ENCODE data around the gene OR1C1. TPM values are rescaled to one million over a fixed set of nuclear protein-coding genes. Genes with fewer than 3 reads are reported as not detected.
"Not testable (repeated sequence)": the region's sequence is repeated elsewhere in the genome, so short reads cannot be mapped to it uniquely, and the experiment has no call there.

OR1C1 gene
- not detected for polyA plus RNA-seq (2013, experiment 1 of 2)
- polyA plus RNA-seq (2013, experiment 2 of 2): not detected

DNA sequence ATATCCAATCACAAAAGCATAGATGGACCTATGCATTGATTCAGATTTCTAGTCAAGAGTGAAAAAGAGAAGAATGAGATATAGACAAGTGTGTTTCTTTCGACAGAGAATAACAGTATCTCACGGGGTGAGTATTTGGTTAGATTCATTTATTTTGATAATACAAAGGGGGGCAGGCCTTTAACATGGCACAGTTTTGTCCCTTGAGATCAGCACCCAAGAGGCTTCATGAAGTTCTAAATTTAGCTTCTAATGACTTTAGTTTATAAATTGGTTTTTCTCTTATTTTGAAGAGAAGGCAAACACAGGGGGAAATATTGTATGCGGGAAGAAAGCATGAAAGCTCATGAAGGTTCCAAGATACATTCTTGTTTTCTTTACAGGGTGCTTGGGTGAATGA is at the start of gene OR1C1:
OR1C1 (minus strand) TSS at position 101 of the 400 bp plus-strand sequence. CDS start 2,150 bp downstream, outside the sequence.
- Histone ChIP-seq H2BK120ac (ENCODE audit: low read depth, low read length) (no peak within 1 kb of the TSS), H3K23ac (ENCODE audit: low read length) (no peak within 1 kb of the TSS), H3K4me2 (ENCODE audit: low read length) (no peak within 1 kb of the TSS), H3K4ac (ENCODE audit: low read depth, low read length) (no peak within 1 kb of the TSS), H2BK5ac (ENCODE audit: low read length) (no peak within 1 kb of the TSS), H3K56ac (ENCODE audit: low read length) (no peak within 1 kb of the TSS), H4K8ac (ENCODE audit: low read depth, low read length) (no peak within 1 kb of the TSS), H3K27ac (ENCODE audit: low read depth, low read length) (no peak within 1 kb of the TSS), H2BK15ac (replicated peaks; ENCODE audit: low read depth) (no peak within 1 kb of the TSS), H3K9ac (ENCODE audit: low read length) (no peak within 1 kb of the TSS), H3K4me1 (ENCODE audit: control insufficient read depth, low read depth, low read length) (no peaks in the 10 kb centered on the region), H2AK5ac (ENCODE audit: low read length) (no peak within 1 kb of the TSS), H3K79me2 (ENCODE audit: control insufficient read depth, insufficient read depth, low read length) (no peaks in the 10 kb centered on the region), H3K36me3 (ENCODE audit: control insufficient read depth, insufficient read depth, low read length) (no peaks in the 10 kb centered on the region), H3K27me3 (ENCODE audit: insufficient read depth, low read length, poor library complexity) (no peaks in the 10 kb centered on the region), H3K4me3 (ENCODE audit: low read length) (no peak within 1 kb of the TSS), H3K79me1 (ENCODE audit: low read length) (no peaks in the 10 kb centered on the region), H4K5ac (ENCODE audit: low read length) (no peak within 1 kb of the TSS), H3K18ac (ENCODE audit: low read length) (no peak within 1 kb of the TSS)
- DNase-seq: no peak
- WGBS (ENCODE audit: extremely low coverage, insufficient coverage, low lambda C conversion rate): no CpG with 5 or more reads among the region's 3 CpGs

DNA sequence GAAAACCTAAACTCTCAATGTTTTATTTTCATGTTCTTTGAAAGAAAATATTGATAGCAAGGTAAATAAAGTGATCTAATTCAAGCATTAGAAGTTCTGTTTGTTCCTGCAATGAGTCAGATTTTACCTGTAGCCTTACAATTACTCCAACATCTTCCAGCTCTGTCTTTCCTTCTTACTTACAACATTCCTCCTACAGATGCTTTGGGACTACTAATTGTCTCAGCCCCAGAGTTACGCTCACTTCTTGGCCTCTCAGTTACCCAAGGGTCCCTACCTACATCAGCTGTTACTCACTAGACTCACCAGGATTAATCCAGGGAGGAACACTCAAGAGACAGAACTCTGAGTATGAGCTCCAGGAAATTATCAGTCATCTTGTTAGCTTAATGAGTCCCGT is 37.2 kb upstream of the OR1C1 start:
- Histone ChIP-seq H2BK15ac (replicated peaks; ENCODE audit: low read depth) (no peak overlapping the region), H3K36me3 (ENCODE audit: control insufficient read depth, insufficient read depth, low read length) (no peaks in the 10 kb centered on the region), H3K18ac (ENCODE audit: low read length) (no peak overlapping the region), H3K4ac (ENCODE audit: low read depth, low read length) (no peak overlapping the region), H3K9ac (ENCODE audit: low read length) (no peak overlapping the region), H4K8ac (ENCODE audit: low read depth, low read length) (no peak overlapping the region), H2BK5ac (ENCODE audit: low read length) (no peak overlapping the region), H3K79me1 (ENCODE audit: low read length) (no peaks in the 10 kb centered on the region), H2BK120ac (ENCODE audit: low read depth, low read length) (no peak overlapping the region), H2AK5ac (ENCODE audit: low read length) (no peak overlapping the region), H3K4me2 (ENCODE audit: low read length) (no peak overlapping the region), H4K5ac (ENCODE audit: low read length) (no peak overlapping the region), H3K27ac (ENCODE audit: low read depth, low read length) (no peak overlapping the region), H3K4me1 (ENCODE audit: control insufficient read depth, low read depth, low read length) (no peaks in the 10 kb centered on the region), H3K56ac (ENCODE audit: low read length) (no peak overlapping the region), H3K79me2 (ENCODE audit: control insufficient read depth, insufficient read depth, low read length) (no peaks in the 10 kb centered on the region), H3K27me3 (ENCODE audit: insufficient read depth, low read length, poor library complexity) (no peaks in the 10 kb centered on the region), H3K23ac (ENCODE audit: low read length) (no peak overlapping the region), H3K4me3 (ENCODE audit: low read length) (no peak overlapping the region)
- no peak for DNase-seq
- no CpG with 5 or more reads among the region's 2 CpGs for WGBS (ENCODE audit: extremely low coverage, insufficient coverage, low lambda C conversion rate)

GRCh38 chr1:247769603-247770002 is 9.2 kb upstream of the OR1C1 start:
- Histone ChIP-seq H3K56ac (ENCODE audit: low read length) (no peak overlapping the region), H2BK120ac (ENCODE audit: low read depth, low read length) (no peak overlapping the region), H4K8ac (ENCODE audit: low read depth, low read length) (no peak overlapping the region), H4K5ac (ENCODE audit: low read length) (no peak overlapping the region), H3K4ac (ENCODE audit: low read depth, low read length) (no peak overlapping the region), H3K9ac (ENCODE audit: low read length) (no peak overlapping the region), H3K4me1 (ENCODE audit: control insufficient read depth, low read depth, low read length) (no peaks in the 10 kb centered on the region), H3K18ac (ENCODE audit: low read length) (no peak overlapping the region), H3K79me1 (ENCODE audit: low read length) (no peaks in the 10 kb centered on the region), H3K27me3 (ENCODE audit: insufficient read depth, low read length, poor library complexity) (no peaks in the 10 kb centered on the region), H3K27ac (ENCODE audit: low read depth, low read length) (no peak overlapping the region), H3K4me2 (ENCODE audit: low read length) (no peak overlapping the region), H3K4me3 (ENCODE audit: low read length) (no peak overlapping the region), H2AK5ac (ENCODE audit: low read length) (no peak overlapping the region), H2BK5ac (ENCODE audit: low read length) (no peak overlapping the region), H2BK15ac (replicated peaks; ENCODE audit: low read depth) (no peak overlapping the region), H3K23ac (ENCODE audit: low read length) (no peak overlapping the region), H3K79me2 (ENCODE audit: control insufficient read depth, insufficient read depth, low read length) (no peaks in the 10 kb centered on the region), H3K36me3 (ENCODE audit: control insufficient read depth, insufficient read depth, low read length) (no peaks in the 10 kb centered on the region)
- no peak for DNase-seq

DNA sequence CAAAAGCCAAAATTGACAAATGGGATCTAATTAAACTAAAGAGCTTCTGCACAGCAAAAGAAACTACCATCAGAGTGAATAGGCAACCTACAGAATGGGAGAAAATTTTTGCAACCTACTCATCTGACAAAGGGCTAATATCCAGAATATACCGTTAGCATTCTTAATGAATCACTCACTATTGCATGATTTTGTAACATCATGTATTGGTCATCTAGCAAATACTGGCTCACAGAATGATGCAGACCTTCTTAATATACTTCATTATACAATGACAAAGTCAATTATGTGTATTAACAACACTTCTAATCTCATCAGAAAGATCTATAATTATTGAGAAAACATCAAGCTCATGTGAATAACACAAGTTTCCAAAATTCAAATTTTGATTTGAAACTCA is 6.0 kb downstream of the OR1C1 start:
- H2BK5ac ChIP-seq (ENCODE audit: low read length); H3K4me3 ChIP-seq (ENCODE audit: low read length); H3K27me3 ChIP-seq (ENCODE audit: insufficient read depth, low read length, poor library complexity); DNase-seq; H4K8ac ChIP-seq (ENCODE audit: low read depth, low read length); H4K5ac ChIP-seq (ENCODE audit: low read length); H3K56ac ChIP-seq (ENCODE audit: low read length); H3K79me2 ChIP-seq (ENCODE audit: control insufficient read depth, insufficient read depth, low read length); H3K23ac ChIP-seq (ENCODE audit: low read length); H3K9ac ChIP-seq (ENCODE audit: low read length); H3K18ac ChIP-seq (ENCODE audit: low read length); H2BK120ac ChIP-seq (ENCODE audit: low read depth, low read length); H3K4me2 ChIP-seq (ENCODE audit: low read length); H3K27ac ChIP-seq (ENCODE audit: low read depth, low read length); H3K4me1 ChIP-seq (ENCODE audit: control insufficient read depth, low read depth, low read length); H3K79me1 ChIP-seq (ENCODE audit: low read length); H3K36me3 ChIP-seq (ENCODE audit: control insufficient read depth, insufficient read depth, low read length); H2BK15ac ChIP-seq (replicated peaks; ENCODE audit: low read depth); H2AK5ac ChIP-seq (ENCODE audit: low read length); H3K4ac ChIP-seq (ENCODE audit: low read depth, low read length): not testable (repeated sequence)
- no CpG with 5 or more reads among the region's 1 CpG for WGBS (ENCODE audit: extremely low coverage, insufficient coverage, low lambda C conversion rate)

DNA sequence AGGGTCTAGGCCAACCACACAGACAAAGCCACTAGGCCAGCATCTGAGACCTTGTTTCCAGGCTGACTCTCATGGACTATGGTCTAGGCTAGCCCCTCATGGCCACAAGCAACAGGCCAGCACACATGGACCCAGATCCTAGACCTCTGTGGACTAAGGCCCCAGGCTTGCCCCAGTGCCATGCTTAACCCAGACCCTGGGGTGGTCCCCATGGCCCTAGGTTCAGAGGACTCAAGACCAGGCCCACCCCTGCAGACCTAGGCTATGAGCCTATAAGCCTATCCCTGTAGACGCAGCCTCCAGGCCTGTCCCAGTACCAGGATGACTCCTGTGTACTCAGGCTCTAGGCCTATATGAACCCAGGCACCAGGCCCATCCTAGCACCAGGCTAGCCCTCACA is 10.5 kb downstream of the OR1C1 start:
- no peaks in the 10 kb centered on the region for H3K36me3 ChIP-seq (ENCODE audit: control insufficient read depth, insufficient read depth, low read length)
- no peak overlapping the region for H3K4me2 ChIP-seq (ENCODE audit: low read length)
- no peak overlapping the region for H3K4me3 ChIP-seq (ENCODE audit: low read length)
- H2BK5ac ChIP-seq (ENCODE audit: low read length): no peak overlapping the region
- no peak overlapping the region for H4K5ac ChIP-seq (ENCODE audit: low read length)
- no peaks in the 10 kb centered on the region for H3K79me1 ChIP-seq (ENCODE audit: low read length)
- H3K18ac ChIP-seq (ENCODE audit: low read length): no peak overlapping the region
- no peak overlapping the region for H3K9ac ChIP-seq (ENCODE audit: low read length)
- H3K4ac ChIP-seq (ENCODE audit: low read depth, low read length): no peak overlapping the region
- H3K79me2 ChIP-seq (ENCODE audit: control insufficient read depth, insufficient read depth, low read length): no peaks in the 10 kb centered on the region
- no peak overlapping the region for H4K8ac ChIP-seq (ENCODE audit: low read depth, low read length)
- no peak overlapping the region for H3K56ac ChIP-seq (ENCODE audit: low read length)
- no peak overlapping the region for H3K27ac ChIP-seq (ENCODE audit: low read depth, low read length)
- no peak overlapping the region for H3K23ac ChIP-seq (ENCODE audit: low read length)
- no peak overlapping the region for H2BK120ac ChIP-seq (ENCODE audit: low read depth, low read length)
- H3K4me1 ChIP-seq (ENCODE audit: control insufficient read depth, low read depth, low read length): no peaks in the 10 kb centered on the region
- DNase-seq: no peak
- WGBS (ENCODE audit: extremely low coverage, insufficient coverage, low lambda C conversion rate): no CpG with 5 or more reads among the region's 1 CpG
- no peak overlapping the region for H2BK15ac ChIP-seq (replicated peaks; ENCODE audit: low read depth)
- no peaks in the 10 kb centered on the region for H3K27me3 ChIP-seq (ENCODE audit: insufficient read depth, low read length, poor library complexity)
- no peak overlapping the region for H2AK5ac ChIP-seq (ENCODE audit: low read length)

DNA sequence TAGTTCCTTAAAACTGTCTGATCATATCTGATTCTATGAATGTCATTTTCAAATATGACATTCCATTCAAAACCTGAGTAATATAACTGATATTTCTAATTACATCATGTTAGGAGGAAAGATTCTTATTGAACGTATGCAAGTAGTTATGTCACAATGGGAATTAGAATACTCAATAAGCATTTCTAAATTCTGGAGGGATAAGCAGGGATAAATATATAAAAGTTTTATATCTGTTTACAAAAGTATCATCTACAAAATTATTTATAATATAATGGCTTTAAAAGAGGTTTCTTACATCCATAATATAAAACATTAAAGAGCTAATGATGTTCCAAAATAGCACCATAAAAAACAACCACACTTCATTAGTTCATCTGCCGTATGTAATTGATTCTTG is 12.3 kb downstream of the OR1C1 start, which contains the start of gene OR14A2:
OR14A2 (minus strand) TSS at position 101 of the 400 bp plus-strand sequence.
- H4K5ac ChIP-seq (ENCODE audit: low read length): no peak within 1 kb of the TSS

More for the DNA sequence above, 12.3 kb downstream of the OR1C1 start, which contains the start of gene OR14A2:
- Histone ChIP-seq H3K27me3 (ENCODE audit: insufficient read depth, low read length, poor library complexity) (no peaks in the 10 kb centered on the region), H3K27ac (ENCODE audit: low read depth, low read length) (no peak within 1 kb of the TSS), H3K79me1 (ENCODE audit: low read length) (no peaks in the 10 kb centered on the region), H3K79me2 (ENCODE audit: control insufficient read depth, insufficient read depth, low read length) (no peaks in the 10 kb centered on the region), H3K4me1 (ENCODE audit: control insufficient read depth, low read depth, low read length) (no peaks in the 10 kb centered on the region), H4K8ac (ENCODE audit: low read depth, low read length) (no peak within 1 kb of the TSS), H2BK15ac (replicated peaks; ENCODE audit: low read depth) (no peak within 1 kb of the TSS), H3K23ac (ENCODE audit: low read length) (no peak within 1 kb of the TSS), H2AK5ac (ENCODE audit: low read length) (no peak within 1 kb of the TSS), H2BK120ac (ENCODE audit: low read depth, low read length) (no peak within 1 kb of the TSS), H3K9ac (ENCODE audit: low read length) (no peak within 1 kb of the TSS), H3K36me3 (ENCODE audit: control insufficient read depth, insufficient read depth, low read length) (no peaks in the 10 kb centered on the region), H3K18ac (ENCODE audit: low read length) (no peak within 1 kb of the TSS), H3K4me3 (ENCODE audit: low read length) (no peak within 1 kb of the TSS), H3K4me2 (ENCODE audit: low read length) (no peak within 1 kb of the TSS), H3K56ac (ENCODE audit: low read length) (no peak within 1 kb of the TSS), H3K4ac (ENCODE audit: low read depth, low read length) (no peak within 1 kb of the TSS), H2BK5ac (ENCODE audit: low read length) (no peak within 1 kb of the TSS)
- WGBS (ENCODE audit: extremely low coverage, insufficient coverage, low lambda C conversion rate): no CpG with 5 or more reads among the region's 2 CpGs
- DNase-seq: no peak
